Lower lobe of right lung (tissue), 2 donors: ENCODE data around the gene MC5R. TPM values are rescaled to one million over a fixed set of nuclear protein-coding genes. Genes with fewer than 3 reads are reported as not detected.

Experiments used
- ATAC-seq, 2 donors: fragments of 200-7000 bp; cut with Tn5 transposase; one replicate each; pipeline ENCODE4 v1.9.1; 2020 to 2022; ENCODE audit warnings: mild to moderate bottlenecking in 2 of 2, moderate library complexity in 2 of 2
- DNase-seq: peaks from one replicate; pipeline ENCODE4 v3.0.0-alpha.2; 2020
- H3K27ac ChIP-seq: fragments of 200-600 bp; one replicate; pipeline ENCODE4 v1.8.0; 2022
- H3K27me3 ChIP-seq: fragments of 200-600 bp; one replicate; pipeline ENCODE4 v1.8.0; 2022; ENCODE audit warnings: low read depth
- H3K36me3 ChIP-seq: fragments of 200-600 bp; one replicate; pipeline ENCODE4 v1.8.0; 2022; ENCODE audit warnings: mild to moderate bottlenecking
- H3K4me1 ChIP-seq: fragments of 200-600 bp; one replicate; pipeline ENCODE4 v1.8.0; 2022
- H3K4me3 ChIP-seq: fragments of 200-600 bp; one replicate; pipeline ENCODE4 v1.8.0; 2022; ENCODE audit warnings: mild to moderate bottlenecking
- H3K9me3 ChIP-seq: fragments of 200-600 bp; one replicate; pipeline ENCODE4 v1.8.0; 2022
- intact Hi-C: fragments of 100-400 bp; cut with DNase I; formaldehyde crosslinking; loops from one replicate; pipeline ENCODE4 v1.11.0; 2022
- total RNA-seq: library from RNA; stranded (reverse); fragmentation: NEBNext Ultra II Directional; extraction: Animal tissue kit (Norgen Biotek cat#: 25700); gene quantifications from one replicate; pipeline ENCODE4 v1.2.1, GENCODE V29; 2021
- TF ChIP-seq, protein P1 (sequence below): fragments of 200-600 bp; IDR thresholded peaks from one replicate; pipeline ENCODE4 v1.8.0; 2022; ENCODE audit warnings: antibody characterized with exemption, mild to moderate bottlenecking
- donor health status: DM: no; HTN: yes; CAD: no; lungs with severe emphysema.

MC5R gene
- total RNA-seq, 1 donor from 2014 or later = not detected

DNA sequence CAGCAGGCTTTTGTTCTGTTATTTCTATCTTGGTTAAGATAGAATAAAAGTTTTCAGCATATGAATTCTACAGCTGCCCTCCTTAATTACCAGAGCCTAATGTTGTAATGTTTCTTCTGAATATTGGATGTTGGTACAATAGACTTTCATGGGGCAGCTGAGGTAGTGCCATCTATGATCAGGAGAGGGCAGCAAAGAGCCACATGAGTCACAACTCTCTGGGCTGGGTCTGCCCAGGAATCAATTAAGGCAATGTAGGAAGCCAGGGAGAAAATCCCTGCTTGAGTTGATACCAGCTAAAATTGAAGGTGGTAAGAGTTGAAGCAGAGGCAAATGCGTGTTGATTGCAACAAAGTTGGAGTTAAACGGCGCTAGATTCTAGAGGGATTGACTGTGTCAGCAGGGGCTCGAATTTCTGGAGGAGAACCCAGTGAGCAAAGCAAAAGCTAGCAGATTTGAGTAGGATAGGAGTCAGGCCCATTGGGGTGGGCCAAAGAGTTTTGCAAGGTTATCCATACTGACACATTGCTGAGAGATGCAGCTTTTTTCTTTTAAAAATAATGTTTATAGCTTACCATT is 10.6 kb upstream of the MC5R start:
- no peaks in the 10 kb centered on the region for H3K9me3 ChIP-seq
- no peak overlapping the region for H3K27ac ChIP-seq
- H3K4me1 ChIP-seq = no peaks in the 10 kb centered on the region
- ATAC-seq = peak; percentile 86 to 90
- TF ChIP-seq, protein P1, sequence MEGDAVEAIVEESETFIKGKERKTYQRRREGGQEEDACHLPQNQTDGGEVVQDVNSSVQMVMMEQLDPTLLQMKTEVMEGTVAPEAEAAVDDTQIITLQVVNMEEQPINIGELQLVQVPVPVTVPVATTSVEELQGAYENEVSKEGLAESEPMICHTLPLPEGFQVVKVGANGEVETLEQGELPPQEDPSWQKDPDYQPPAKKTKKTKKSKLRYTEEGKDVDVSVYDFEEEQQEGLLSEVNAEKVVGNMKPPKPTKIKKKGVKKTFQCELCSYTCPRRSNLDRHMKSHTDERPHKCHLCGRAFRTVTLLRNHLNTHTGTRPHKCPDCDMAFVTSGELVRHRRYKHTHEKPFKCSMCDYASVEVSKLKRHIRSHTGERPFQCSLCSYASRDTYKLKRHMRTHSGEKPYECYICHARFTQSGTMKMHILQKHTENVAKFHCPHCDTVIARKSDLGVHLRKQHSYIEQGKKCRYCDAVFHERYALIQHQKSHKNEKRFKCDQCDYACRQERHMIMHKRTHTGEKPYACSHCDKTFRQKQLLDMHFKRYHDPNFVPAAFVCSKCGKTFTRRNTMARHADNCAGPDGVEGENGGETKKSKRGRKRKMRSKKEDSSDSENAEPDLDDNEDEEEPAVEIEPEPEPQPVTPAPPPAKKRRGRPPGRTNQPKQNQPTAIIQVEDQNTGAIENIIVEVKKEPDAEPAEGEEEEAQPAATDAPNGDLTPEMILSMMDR = peak; percentile 84
- H3K36me3 ChIP-seq = no peaks in the 10 kb centered on the region
- DNase-seq = no peak
- H3K4me3 ChIP-seq = no peak overlapping the region
- intact Hi-C loops = no loop called here
- H3K27me3 ChIP-seq = peaks cover 4% of the 10 kb centered on the region

DNA sequence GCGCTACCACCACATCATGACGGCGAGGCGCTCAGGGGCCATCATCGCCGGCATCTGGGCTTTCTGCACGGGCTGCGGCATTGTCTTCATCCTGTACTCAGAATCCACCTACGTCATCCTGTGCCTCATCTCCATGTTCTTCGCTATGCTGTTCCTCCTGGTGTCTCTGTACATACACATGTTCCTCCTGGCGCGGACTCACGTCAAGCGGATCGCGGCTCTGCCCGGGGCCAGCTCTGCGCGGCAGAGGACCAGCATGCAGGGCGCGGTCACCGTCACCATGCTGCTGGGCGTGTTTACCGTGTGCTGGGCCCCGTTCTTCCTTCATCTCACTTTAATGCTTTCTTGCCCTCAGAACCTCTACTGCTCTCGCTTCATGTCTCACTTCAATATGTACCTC is 2.3 kb downstream of the MC5R start:
- no peaks in the 10 kb centered on the region for H3K4me1 ChIP-seq
- DNase-seq = no peak
- intact Hi-C loops = loop anchor here (10.0 kb wide), 1 partner anchor 259 kb away; no protein-coding TSS in a partner anchor
- peaks cover 9% of the 10 kb centered on the region for H3K27me3 ChIP-seq
- H3K27ac ChIP-seq = no peak overlapping the region
- TF ChIP-seq, protein P1 = no peak
- no peaks in the 10 kb centered on the region for H3K9me3 ChIP-seq
- ATAC-seq = no peak
- no peaks in the 10 kb centered on the region for H3K36me3 ChIP-seq
- H3K4me3 ChIP-seq = no peak overlapping the region

DNA sequence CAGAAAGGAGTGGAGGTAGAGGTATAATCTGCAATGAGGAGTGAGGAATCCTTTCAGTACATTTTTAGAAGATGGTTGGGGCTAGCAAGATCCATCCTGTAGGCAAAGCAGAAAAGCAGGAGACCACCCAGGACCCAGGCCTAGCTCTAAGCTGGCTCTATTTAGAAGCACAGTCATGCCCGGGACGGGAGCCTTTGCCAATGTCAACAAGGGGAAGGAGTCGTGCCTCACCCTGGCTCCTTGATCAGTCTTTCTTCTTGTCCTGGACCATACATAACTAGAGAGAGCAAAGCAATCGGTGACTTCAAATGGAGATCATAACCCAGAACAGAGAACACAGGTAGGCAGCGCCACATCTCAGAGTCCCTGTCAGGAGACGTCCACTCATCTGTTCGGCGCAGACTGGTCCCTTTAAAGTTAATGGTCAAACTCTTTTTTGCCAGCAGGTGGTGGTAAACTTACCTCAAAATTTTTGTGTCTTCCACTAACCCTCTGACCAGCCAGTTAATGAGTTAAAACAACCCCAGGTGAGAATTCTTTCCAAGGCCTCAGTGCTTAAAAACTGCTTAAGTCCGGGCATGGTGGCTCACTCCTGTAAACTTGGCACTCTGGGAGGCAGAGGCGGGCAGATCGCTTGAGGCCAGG is 8.0 kb downstream of the MC5R start:
- H3K4me3 ChIP-seq = no peak overlapping the region
- TF ChIP-seq, protein P1 = no peak
- H3K36me3 ChIP-seq = no peaks in the 10 kb centered on the region
- H3K27ac ChIP-seq = no peak overlapping the region
- no peaks in the 10 kb centered on the region for H3K9me3 ChIP-seq
- intact Hi-C loops = no loop called here
- peaks cover 15% of the 10 kb centered on the region for H3K27me3 ChIP-seq
- DNase-seq (no peak), ATAC-seq (no peak)
- H3K4me1 ChIP-seq = no peaks in the 10 kb centered on the region

DNA sequence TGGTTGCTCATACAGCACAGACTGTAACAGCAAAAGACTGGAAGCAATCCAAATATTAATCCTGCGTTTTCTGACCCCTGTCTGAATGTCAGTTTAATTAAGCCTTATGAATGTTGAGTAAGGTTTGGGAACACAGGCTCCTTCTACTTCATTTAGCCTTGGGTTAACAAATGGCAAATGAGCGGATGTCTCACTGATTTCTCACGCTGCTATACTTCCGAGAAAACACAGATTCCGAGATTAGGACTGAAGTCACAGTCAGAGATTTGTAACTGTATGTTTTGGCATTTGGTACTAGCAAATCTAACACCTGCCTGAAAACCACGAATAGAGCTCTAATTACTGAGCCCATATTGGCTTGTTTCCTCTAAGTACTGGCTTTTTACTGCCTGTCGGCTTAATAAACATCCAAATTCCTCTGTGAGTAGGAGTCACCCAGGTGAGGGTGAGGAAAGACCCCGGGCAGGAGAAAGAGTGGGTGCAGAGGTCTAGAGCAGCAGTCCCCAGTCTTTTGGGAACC is 10.6 kb downstream of the MC5R start:
- TF ChIP-seq, protein P1 = no peak
- ATAC-seq = no peak
- DNase-seq = no peak
- Histone ChIP-seq H3K4me3 (no peak overlapping the region), H3K36me3 (no peaks in the 10 kb centered on the region), H3K27ac (no peak overlapping the region), H3K27me3 (peaks cover 10% of the 10 kb centered on the region), H3K4me1 (no peaks in the 10 kb centered on the region), H3K9me3 (no peaks in the 10 kb centered on the region)
- intact Hi-C loops = no loop called here

DNA sequence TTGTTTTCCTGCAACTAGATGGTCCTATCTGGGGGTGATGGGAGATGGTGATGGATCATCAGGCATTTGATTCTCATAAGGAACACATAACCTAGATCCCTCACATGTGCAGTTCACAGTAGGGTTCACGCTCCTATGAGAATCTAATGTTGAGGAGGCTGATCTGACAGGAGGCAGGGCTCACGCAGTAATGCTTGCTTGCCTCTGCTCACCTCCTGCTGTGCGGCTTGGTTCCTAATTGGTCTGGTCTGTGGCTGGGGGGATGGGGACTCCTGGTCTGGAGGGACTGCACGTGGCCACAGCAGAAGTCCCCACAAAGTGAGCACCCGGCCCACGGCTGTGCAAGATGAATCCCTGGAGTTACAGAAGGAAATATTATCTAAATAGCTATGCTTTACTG is 11.3 kb downstream of the MC5R start:
- no peak overlapping the region for H3K4me3 ChIP-seq
- TF ChIP-seq, protein P1 = no peak
- peaks cover 10% of the 10 kb centered on the region for H3K27me3 ChIP-seq
- intact Hi-C loops = no loop called here
- H3K27ac ChIP-seq = no peak overlapping the region
- no peaks in the 10 kb centered on the region for H3K4me1 ChIP-seq
- DNase-seq (no peak), ATAC-seq (no peak)
- H3K9me3 ChIP-seq = no peaks in the 10 kb centered on the region
- H3K36me3 ChIP-seq = no peaks in the 10 kb centered on the region
